WERI-Rb-1 (cell line): ENCODE measurements around the gene YAP1.
"Not testable (repeated sequence)": the region's sequence is repeated elsewhere in the genome, so short reads cannot be mapped to it uniquely, and the experiment has no call there.

Source experiments
- DNase-seq: peaks from one replicate; pipeline ENCODE4 v3.0.0-alpha.2; 2020
- H3K27ac ChIP-seq: fragments of 250-450 bp; sonication (Bioruptor Pico); 2 replicates; pipeline ENCODE4 v1.5.1; 2020; ENCODE audit warnings: mild to moderate bottlenecking, moderate library complexity
- H3K27me3 ChIP-seq: fragments of 250-450 bp; sonication (Bioruptor Pico); 2 replicates; pipeline ENCODE4 v1.5.1; 2021; ENCODE audit warnings: mild to moderate bottlenecking, low read depth, moderate library complexity; ENCODE audit not compliant: insufficient read depth, severe bottlenecking
- H3K36me3 ChIP-seq: fragments of 250-450 bp; sonication (Bioruptor Pico); 2 replicates; pipeline ENCODE4 v1.5.1; 2020; ENCODE audit warnings: mild to moderate bottlenecking, moderate library complexity
- H3K4me3 ChIP-seq: 2 replicates; pipeline ENCODE4 v1.5.1; 2011; ENCODE audit warnings: low read depth, mild to moderate bottlenecking, control low read depth, low read length
- H3K9me3 ChIP-seq: fragments of 250-450 bp; sonication (Bioruptor Pico); 2 replicates; pipeline ENCODE4 v1.5.1; 2021; ENCODE audit warnings: mild to moderate bottlenecking, moderate library complexity; ENCODE audit not compliant: severe bottlenecking
- CTCF ChIP-seq: IDR thresholded peaks from 2 replicates; pipeline ENCODE4 v1.5.1; 2011; ENCODE audit warnings: low read depth, mild to moderate bottlenecking, control low read depth, inconsistent platforms, low read length

The YAP1 gene

GRCh38 chr11:102256251-102256650 is 146.0 kb downstream of the YAP1 start:
- H3K27ac ChIP-seq, result no peak overlapping the region
- TF ChIP-seq CTCF, result no peak
- no peak overlapping the region for H3K4me3 ChIP-seq
- H3K36me3 ChIP-seq, result no peaks in the 10 kb centered on the region
- no peak for DNase-seq
- no peaks in the 10 kb centered on the region for H3K9me3 ChIP-seq
- H3K27me3 ChIP-seq, result no peaks in the 10 kb centered on the region

- no peak overlapping the region for H3K4me3 ChIP-seq
These were observed 150.0 kb downstream of the YAP1 start for GRCh38 chr11:102260241-102260640.

GRCh38 chr11:102263379-102264003 is 153.2 kb downstream of the YAP1 start:
- no peaks in the 10 kb centered on the region for H3K36me3 ChIP-seq
- no peaks in the 10 kb centered on the region for H3K27me3 ChIP-seq
- H3K27ac ChIP-seq, result no peak overlapping the region
- no peak for TF ChIP-seq CTCF
- H3K9me3 ChIP-seq, result no peaks in the 10 kb centered on the region
- no peak for DNase-seq
- H3K4me3 ChIP-seq, result no peak overlapping the region

More at GRCh38 chr11:102260241-102260640, 150.0 kb downstream of the YAP1 start:
- no peaks in the 10 kb centered on the region for H3K27me3 ChIP-seq
- no peak overlapping the region for H3K27ac ChIP-seq
- no peak for DNase-seq
- no peaks in the 10 kb centered on the region for H3K9me3 ChIP-seq
- TF ChIP-seq CTCF, result no peak
- no peaks in the 10 kb centered on the region for H3K36me3 ChIP-seq

GRCh38 chr11:102264704-102265103 is 154.5 kb downstream of the YAP1 start:
- not testable (repeated sequence) for H3K36me3 ChIP-seq, DNase-seq, H3K4me3 ChIP-seq, H3K27ac ChIP-seq, H3K9me3 ChIP-seq, H3K27me3 ChIP-seq

- DNase-seq, result no peak
- H3K27ac ChIP-seq, result no peak overlapping the region
- no peak overlapping the region for H3K4me3 ChIP-seq
- no peaks in the 10 kb centered on the region for H3K36me3 ChIP-seq
- no peak for TF ChIP-seq CTCF
- no peaks in the 10 kb centered on the region for H3K27me3 ChIP-seq
- no peaks in the 10 kb centered on the region for H3K9me3 ChIP-seq
These were observed 155.9 kb downstream of the YAP1 start for GRCh38 chr11:102266099-102266498.

GRCh38 chr11:102267609-102268008 is 157.4 kb downstream of the YAP1 start:
- Histone ChIP-seq H3K36me3 (no peaks in the 10 kb centered on the region), H3K27ac (no peak overlapping the region), H3K4me3 (no peak overlapping the region), H3K27me3 (no peaks in the 10 kb centered on the region), H3K9me3 (no peaks in the 10 kb centered on the region)
- no peak for DNase-seq
- TF ChIP-seq CTCF, result no peak
